NCI-H1417 treated with DMSO at 0.1 percent for 48 hours (cell line): ENCODE data around the gene MAPK14.
"Not testable (repeated sequence)": the region's sequence is repeated elsewhere in the genome, so short reads cannot be mapped to it uniquely, and the experiment has no call there.

Experiments
- DNase-seq: peaks from one replicate; lab custom pipeline; 2025; lab: John Stamatoyannopoulos, UW

Gene MAPK14

GRCh38 chr6:36068586-36068985 is 41.0 kb downstream of the MAPK14 start:
- DNase-seq = no peak

- DNase-seq = peak; percentile 17
These were observed 42.0 kb downstream of the MAPK14 start for GRCh38 chr6:36069573-36069972.

- no peak for DNase-seq
These were observed 42.6 kb downstream of the MAPK14 start for GRCh38 chr6:36070252-36070651.

- no peak for DNase-seq
These were observed 43.7 kb downstream of the MAPK14 start for GRCh38 chr6:36071281-36071680.

- DNase-seq = no peak
These were observed 44.1 kb downstream of the MAPK14 start for GRCh38 chr6:36071714-36072113.

GRCh38 chr6:36072681-36073080 is 45.1 kb downstream of the MAPK14 start:
- DNase-seq = no peak

- no peak for DNase-seq
These were observed 46.0 kb downstream of the MAPK14 start for GRCh38 chr6:36073587-36073986.

GRCh38 chr6:36075656-36076055 is 48.0 kb downstream of the MAPK14 start:
- no peak for DNase-seq

- DNase-seq = no peak
These were observed 48.8 kb downstream of the MAPK14 start for GRCh38 chr6:36076178-36077063.

- DNase-seq = no peak
These were observed 50.6 kb downstream of the MAPK14 start for GRCh38 chr6:36078159-36078558.

GRCh38 chr6:36079601-36080000 is 52.0 kb downstream of the MAPK14 start:
- no peak for DNase-seq

GRCh38 chr6:36082318-36082717 is 54.7 kb downstream of the MAPK14 start:
- DNase-seq = no peak

- no peak for DNase-seq
These were observed 55.8 kb downstream of the MAPK14 start for GRCh38 chr6:36083446-36083845.

- not testable (repeated sequence) for DNase-seq
These were observed 60.6 kb downstream of the MAPK14 start for GRCh38 chr6:36088204-36088603.

GRCh38 chr6:36089048-36089447 is 61.4 kb downstream of the MAPK14 start:
- no peak for DNase-seq

GRCh38 chr6:36094238-36094637 is 66.6 kb downstream of the MAPK14 start:
- no peak for DNase-seq

- DNase-seq = no peak
These were observed 67.3 kb downstream of the MAPK14 start for GRCh38 chr6:36094753-36095496.

- no peak for DNase-seq
These were observed 68.1 kb downstream of the MAPK14 start for GRCh38 chr6:36095497-36096391.

GRCh38 chr6:36098253-36098919 is 70.8 kb downstream of the MAPK14 start:
- DNase-seq = no peak

GRCh38 chr6:36098920-36099647 is 71.5 kb downstream of the MAPK14 start:
- DNase-seq = no peak
